Measurements from ENCODE around the gene NSL1. TPM values are rescaled to one million over a fixed set of nuclear protein-coding genes. Genes with fewer than 3 reads are reported as not detected.

NSL1 gene
- total RNA-seq, 2 donors from 2014 or later, result 29.1 to 33.4 TPM

DNA sequence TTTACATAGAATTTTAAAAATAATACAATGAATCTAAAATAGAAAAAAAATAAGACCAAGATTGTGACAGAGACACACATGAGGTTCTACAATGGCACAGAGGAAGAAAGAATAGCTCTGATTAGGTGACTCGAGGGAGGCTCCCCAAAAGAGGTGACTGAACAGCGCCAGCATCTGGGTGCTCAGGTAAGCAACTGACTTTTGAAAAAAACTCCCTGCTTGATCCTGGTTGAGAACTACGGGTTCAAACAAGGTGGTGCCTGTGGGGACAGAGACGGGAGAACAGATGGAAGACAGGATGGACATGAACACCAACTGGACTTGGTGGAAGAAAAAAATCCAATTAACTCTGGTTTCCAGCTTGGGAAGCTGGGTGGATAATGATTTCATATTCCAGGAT, 114.4 kb downstream of the NSL1 start:
- intact Hi-C loops (cut with DNase I), result no loop called here
- no peak for DNase-seq (ENCODE audit: low spot score)

Other genes starting within 250 kb of the NSL1 start
- gene ATF3, start 183.0 kb downstream of the NSL1 start, total RNA-seq, result 100 to 1,000 TPM in 1 of 2 donors, 10 to 100 TPM in 1; 43.4 to 193 TPM
- 10 to 100 TPM; 10.8 to 20.1 TPM for gene BATF3, start 91.9 kb downstream of the NSL1 start, total RNA-seq
- 10 to 100 TPM; 11.4 to 12.2 TPM for gene TATDN3, start 117 bp upstream of the NSL1 start, total RNA-seq
- not detected for gene SPATA45, start 55.9 kb upstream of the NSL1 start, total RNA-seq
- 1 to 10 TPM; 5.9 to 6.7 TPM for gene FLVCR1, start 66.5 kb upstream of the NSL1 start, total RNA-seq
- gene VASH2, start 158.8 kb upstream of the NSL1 start, total RNA-seq, result 1 to 10 TPM; 3.3 to 4.8 TPM
- 10 to 100 TPM; 29.7 to 31.1 TPM for gene ANGEL2, start 224.1 kb upstream of the NSL1 start, total RNA-seq